GM18909 (cell line): ENCODE results near the gene HEXB.
A peak's percentile ranks its signal among the peaks of the same experiment; 100 is the strongest.

Experiments used
- ATAC-seq: cut with Tn5 transposase; IDR thresholded peaks from one replicate; pipeline ENCODE4 v1.9.1; 2021; ENCODE audit warnings: mild to moderate bottlenecking; ENCODE audit not compliant: unreplicated experiment, poor library complexity

Gene HEXB

DNA sequence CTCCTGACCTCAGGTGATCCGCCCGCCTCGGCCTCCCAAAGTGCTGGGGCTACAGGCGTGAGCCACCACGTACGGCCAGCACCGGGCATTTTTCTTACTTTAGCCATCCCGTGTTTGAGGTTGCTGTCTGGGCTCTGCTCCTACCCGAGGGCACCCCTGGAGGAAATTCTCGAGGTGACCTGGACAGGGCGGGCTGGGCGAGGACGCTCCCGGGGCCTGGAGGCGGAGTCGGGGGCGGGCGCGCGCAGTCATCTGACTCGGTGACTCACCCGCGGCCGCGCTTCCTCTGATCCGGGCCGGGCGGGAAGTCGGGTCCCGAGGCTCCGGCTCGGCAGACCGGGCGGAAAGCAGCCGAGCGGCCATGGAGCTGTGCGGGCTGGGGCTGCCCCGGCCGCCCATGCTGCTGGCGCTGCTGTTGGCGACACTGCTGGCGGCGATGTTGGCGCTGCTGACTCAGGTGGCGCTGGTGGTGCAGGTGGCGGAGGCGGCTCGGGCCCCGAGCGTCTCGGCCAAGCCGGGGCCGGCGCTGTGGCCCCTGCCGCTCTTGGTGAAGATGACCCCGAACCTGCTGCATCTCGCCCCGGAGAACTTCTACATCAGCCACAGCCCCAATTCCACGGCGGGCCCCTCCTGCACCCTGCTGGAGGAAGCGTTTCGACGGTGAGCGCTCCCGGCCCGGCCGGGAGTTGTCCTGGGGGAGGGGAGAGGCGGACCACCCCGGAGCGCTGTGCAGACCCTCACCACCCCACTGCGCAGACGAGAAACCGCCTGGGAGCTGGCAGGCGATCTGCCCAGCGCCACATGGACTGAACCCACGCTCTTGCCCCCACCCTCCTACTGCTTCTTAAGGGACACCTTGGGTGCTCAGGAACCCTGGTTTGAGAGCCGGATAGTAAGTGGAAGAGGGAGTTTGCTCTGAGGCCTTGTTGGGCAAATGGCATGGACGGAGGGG is at the start of gene HEXB:
TSS of gene HEXB (plus strand) at position 334 of the 952 bp plus-strand sequence. CDS start at position 362, 28 bp downstream.
- peak; percentile 82 for ATAC-seq

DNA sequence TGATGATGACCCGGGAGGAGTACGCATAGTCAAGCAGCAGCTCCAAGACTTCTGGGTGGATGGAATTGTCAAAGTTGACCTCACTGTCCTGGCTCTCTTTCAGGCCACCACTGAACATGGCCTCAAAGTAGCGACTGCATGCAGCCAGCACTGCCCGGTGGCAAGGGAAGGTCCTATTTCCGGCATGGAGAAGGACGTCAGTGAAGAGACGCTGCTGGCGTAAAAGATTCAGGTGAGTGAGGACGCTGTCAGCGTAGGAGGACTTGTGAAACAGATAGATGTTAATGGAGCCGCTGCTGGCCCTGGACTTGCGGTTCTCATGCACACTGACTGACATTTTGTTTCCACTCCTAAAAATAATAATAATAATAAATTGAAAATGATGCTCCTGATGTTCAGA is 48.9 kb upstream of the HEXB start:
- ATAC-seq, result no peak

DNA sequence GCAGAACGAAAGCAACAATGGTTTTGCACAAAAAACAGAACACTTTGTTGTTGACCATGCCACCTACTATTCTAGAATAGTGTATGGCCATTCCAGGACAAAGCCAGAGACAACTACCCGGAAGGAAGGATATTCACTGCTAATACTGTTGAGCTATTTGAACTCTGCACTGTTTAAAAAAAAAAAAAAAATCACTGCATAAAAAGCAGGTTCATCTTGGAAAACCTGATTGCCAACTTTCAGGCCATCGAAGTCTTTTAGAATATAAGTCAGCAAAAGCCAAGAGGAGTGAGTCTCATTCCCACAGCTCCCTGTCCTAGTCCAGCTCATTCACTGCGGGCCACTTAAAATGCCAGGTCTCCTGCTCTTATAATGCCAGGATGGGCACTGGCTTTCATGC is 48.5 kb upstream of the HEXB start:
- no peak for ATAC-seq

GRCh38 chr5:74638544-74638969 is 46.5 kb upstream of the HEXB start:
- no peak for ATAC-seq

DNA sequence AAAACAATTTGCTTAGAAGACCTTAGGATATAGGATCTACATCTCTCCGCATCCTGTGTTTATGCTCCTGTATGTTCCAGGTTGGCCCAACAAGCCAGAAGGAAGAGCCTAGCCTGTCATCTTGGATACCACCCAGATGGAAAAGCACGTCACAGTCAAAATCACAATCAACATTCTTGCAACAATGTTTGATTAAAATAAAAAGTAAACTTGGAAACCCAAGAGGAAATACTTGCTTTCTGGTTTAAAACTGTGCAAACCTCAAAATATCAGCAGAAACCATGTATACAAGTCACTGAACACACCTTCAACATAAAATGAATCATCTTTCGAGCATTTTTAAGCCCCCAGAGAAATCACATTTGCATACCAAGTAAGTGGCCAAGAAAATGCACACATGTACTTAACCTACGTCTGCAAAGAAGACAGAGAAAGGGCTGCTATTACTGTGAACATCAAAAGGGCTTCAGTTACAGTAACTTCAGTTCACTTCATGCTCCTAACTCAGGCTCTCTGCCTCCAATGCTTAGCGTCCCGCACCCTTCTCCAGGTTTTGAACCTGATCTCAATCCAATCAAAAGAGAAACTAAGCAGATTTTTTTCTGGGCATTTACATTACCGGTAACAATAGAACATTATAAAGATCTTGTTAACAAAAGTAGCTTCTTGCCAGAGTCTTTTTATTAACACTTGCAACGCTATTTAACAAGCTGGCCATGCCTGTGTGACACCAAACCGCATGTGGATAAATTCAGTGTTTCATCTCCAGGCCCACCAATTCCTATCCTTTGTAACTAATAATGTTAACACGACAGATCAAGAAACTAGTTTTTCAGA is 45.8 kb upstream of the HEXB start:
- ATAC-seq, result peak; percentile 33

GRCh38 chr5:74639807-74640449 is 45.1 kb upstream of the HEXB start:
- ATAC-seq, result peak; percentile 16

DNA sequence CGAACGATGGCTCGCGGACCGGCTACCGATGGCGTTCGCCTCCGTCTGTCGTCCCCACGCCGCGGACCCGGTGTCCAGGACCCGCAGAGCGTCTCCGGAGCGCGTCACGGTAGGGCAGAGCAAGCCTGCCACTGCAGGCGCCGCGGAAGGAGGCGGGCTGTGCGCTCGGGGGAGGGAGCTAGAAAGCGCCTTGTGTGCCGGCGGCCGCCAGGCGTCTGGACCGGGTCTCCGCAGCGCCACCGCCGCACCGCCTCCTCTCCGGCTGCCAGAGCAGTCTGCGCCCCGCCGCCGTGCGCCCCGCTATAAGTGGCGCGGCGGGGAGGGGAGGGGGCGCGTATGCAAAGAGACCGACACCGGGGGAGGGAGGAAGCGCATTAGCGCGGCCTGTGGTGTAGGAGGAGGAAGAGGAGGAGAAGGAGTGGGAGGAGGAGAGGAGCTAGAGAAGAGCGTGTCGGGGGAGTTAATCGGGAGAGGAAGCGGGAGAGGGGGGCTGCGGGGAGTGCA is 44.5 kb upstream of the HEXB start, which contains the start of gene ENC1:
TSS of gene ENC1 (minus strand) at position 279 of the 504 bp plus-strand sequence. CDS start 4,243 bp downstream, outside the sequence.
- ATAC-seq, result peak; percentile 64

- peak; percentile 20 for ATAC-seq
These were observed 43.9 kb upstream of the HEXB start for GRCh38 chr5:74640954-74641734.

GRCh38 chr5:74641735-74642542 is 43.1 kb upstream of the HEXB start:
- ATAC-seq, result no peak

- no peak for ATAC-seq
These were observed 42.5 kb upstream of the HEXB start for GRCh38 chr5:74642543-74642863.

DNA sequence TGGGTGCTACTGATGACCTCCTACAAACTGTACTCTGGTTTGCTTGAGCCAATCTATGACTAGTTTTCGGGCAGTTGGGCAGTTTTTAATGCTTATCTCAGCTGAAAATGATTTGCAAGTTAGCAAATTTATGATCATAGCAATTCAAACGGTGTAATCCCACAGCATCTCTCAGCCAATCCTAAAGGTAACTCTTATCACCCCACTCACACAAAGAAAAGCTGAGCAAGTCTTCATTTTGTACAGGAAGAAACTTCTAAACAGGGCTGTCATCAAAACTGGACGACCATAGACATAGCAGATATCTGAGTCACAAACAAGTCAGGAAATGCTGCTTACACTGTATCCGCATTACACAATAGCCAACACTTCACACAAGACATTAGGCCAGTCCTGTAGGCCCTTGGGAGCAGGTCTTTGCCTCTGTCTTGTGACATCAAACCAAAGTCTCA is 41.9 kb upstream of the HEXB start:
- no peak for ATAC-seq

GRCh38 chr5:74647096-74647495 is 37.9 kb upstream of the HEXB start:
- ATAC-seq, result no peak

DNA sequence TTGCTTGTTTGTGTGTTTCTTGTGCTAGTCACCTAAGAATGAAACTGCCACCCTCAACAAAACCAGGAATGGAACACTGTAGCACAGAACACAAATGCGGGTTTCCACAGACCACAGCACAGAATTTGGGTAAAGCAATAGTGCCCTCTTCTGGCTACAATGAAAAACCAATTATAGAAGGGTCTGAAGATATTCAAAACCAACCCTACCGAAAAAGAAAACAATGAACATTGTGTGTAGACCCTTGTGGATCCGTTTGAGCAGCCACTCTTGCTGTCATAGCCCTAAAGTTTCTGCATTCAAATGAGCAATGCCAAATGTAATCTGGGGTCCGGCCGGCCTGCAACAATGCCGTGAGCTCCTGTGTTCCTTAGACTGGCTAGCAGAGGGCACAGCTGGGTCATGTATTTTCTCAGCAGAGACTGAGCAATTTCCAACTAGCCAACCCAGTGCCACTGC is 36.2 kb upstream of the HEXB start:
- ATAC-seq, result no peak

DNA sequence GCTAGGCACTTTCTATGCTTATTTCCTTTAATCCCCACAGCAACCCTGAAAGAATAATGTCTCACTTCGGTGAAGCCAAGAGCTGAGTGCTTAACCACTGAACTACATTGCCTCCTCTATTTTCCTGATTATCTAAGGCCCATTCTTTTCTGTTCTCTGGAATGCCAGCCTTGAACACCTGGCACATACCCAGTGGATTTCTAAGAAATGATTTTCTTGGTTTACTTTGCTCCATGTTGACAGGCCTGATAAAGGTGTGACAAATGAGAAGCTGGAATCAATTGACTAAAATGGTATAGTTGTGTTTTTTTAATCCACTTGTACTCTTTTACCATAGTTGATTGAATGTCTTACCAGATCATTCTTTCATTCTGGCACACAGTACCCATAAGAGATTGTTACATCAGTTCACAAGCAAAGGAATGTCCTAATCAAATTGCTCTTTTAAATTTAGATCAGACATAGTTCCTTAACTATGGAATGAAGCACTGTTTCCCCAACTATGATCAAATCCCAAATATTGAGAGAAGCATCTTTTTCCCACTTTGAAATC is 35.5 kb upstream of the HEXB start:
- ATAC-seq, result no peak

DNA sequence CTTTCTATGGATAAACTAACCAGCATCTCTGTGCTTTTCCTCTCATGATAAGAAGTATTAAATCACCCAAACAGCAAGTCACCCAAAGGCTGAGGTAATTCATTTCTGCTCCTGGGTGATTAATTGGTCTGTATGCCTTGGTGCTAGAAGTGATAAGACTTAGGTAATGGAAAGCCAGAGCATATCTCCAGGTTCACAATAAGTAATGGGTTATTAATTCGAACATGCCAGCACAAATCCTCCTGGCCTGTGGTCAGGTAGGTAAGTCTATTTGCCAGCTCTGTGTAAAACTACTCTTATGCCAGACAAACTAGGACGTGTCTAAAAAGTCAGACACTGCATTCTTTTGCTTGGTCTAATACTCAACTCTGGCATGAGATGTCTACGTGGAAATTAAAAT is 33.3 kb upstream of the HEXB start:
- no peak for ATAC-seq

DNA sequence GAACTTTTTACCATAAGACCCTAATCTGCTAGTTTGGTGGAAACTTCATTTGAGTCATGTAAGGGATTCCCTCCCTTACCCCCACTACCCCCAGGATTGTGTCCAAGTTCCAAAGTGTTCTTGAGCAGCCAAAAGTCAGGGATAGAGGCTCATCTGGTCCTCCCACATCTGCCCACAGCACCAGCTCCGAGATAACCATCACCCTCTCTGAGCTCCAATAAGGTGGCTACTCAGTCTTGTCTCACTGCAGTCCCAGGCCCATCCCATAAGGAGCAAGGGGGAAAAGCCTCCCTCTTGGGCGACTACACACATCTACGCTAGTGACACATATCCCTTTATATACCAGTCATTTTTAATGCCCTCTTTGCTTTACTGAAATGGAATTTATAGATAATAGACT is 32.5 kb upstream of the HEXB start:
- ATAC-seq, result no peak

GRCh38 chr5:74653991-74654390 is 31.0 kb upstream of the HEXB start:
- ATAC-seq, result no peak

GRCh38 chr5:74655206-74655605 is 29.8 kb upstream of the HEXB start:
- no peak for ATAC-seq
